Suppressor macrophage treated with lipopolysaccharide for 1 hour (primary cell): Measurements from ENCODE around the gene YDJC.
"Not testable (repeated sequence)": the region's sequence is repeated elsewhere in the genome, so short reads cannot be mapped to it uniquely, and the experiment has no call there.

ENCODE experiments used
- DNase-seq, 3 donors: peaks; one replicate each; pipeline ENCODE4 v3.0.0-alpha.2; 2020 to 2022

YDJC gene

GRCh38 chr22:21651521-21652009 is 21.7 kb upstream of the YDJC start:
- DNase-seq, result no peak

- no peak for DNase-seq
Measured at GRCh38 chr22:21650823-21651520, 21.1 kb upstream of the YDJC start.

- no peak for DNase-seq
Measured at GRCh38 chr22:21650280-21650679, 20.5 kb upstream of the YDJC start.

- DNase-seq, result peak; percentile 85 to 92 (median 86)
Measured at GRCh38 chr22:21646608-21647590, 17.1 kb upstream of the YDJC start.

GRCh38 chr22:21645513-21645912 is 15.7 kb upstream of the YDJC start:
- DNase-seq, result not testable (repeated sequence)

- no peak for DNase-seq
Measured at GRCh38 chr22:21643533-21644357, 13.9 kb upstream of the YDJC start.

- DNase-seq, result peak; percentile 77 to 81 (median 78)
Measured at GRCh38 chr22:21642584-21643448, 13.0 kb upstream of the YDJC start.

- peak; percentile 99 to 100 (median 99) for DNase-seq
Measured at GRCh38 chr22:21641789-21642583, 12.2 kb upstream of the YDJC start, which contains the start of gene SDF2L1. Gene SDF2L1 (plus strand): TSS chr22:21642302. CDS start chr22:21642337, 35 bp downstream.

GRCh38 chr22:21641417-21641788 is 11.6 kb upstream of the YDJC start:
- peak; percentile 86 for DNase-seq

- no peak for DNase-seq
Measured at GRCh38 chr22:21640810-21641209, 11.0 kb upstream of the YDJC start.

GRCh38 chr22:21639359-21639758 is 9.5 kb upstream of the YDJC start:
- DNase-seq, result no peak

GRCh38 chr22:21637450-21637849 is 7.6 kb upstream of the YDJC start:
- DNase-seq, result not testable (repeated sequence)

- no peak for DNase-seq
Measured at GRCh38 chr22:21636629-21637218, 6.9 kb upstream of the YDJC start.

GRCh38 chr22:21635771-21636510 is 6.1 kb upstream of the YDJC start:
- DNase-seq, result no peak

- no peak for DNase-seq
Measured at GRCh38 chr22:21634844-21635243, 5.0 kb upstream of the YDJC start.

- DNase-seq, result no peak
Measured at GRCh38 chr22:21634081-21634480, 4.3 kb upstream of the YDJC start.

GRCh38 chr22:21633481-21633880 is 3.7 kb upstream of the YDJC start:
- no peak for DNase-seq

- DNase-seq, result no peak
Measured at GRCh38 chr22:21632931-21633330, 3.1 kb upstream of the YDJC start.

- peak; percentile 68 to 80 (median 72) for DNase-seq
Measured at GRCh38 chr22:21632237-21632895, 2.5 kb upstream of the YDJC start, which contains the start of gene CCDC116. Gene CCDC116 (plus strand): TSS chr22:21632760. CDS start chr22:21633182, 422 bp downstream.
